ENCODE results near the gene ANK3. TPM values are rescaled to one million over a fixed set of nuclear protein-coding genes. Genes with fewer than 3 reads are reported as not detected.

ANK3 gene
- total and polyA plus RNA-seq, 2 donors from 2014 or later: 38.2 to 214 TPM

- DNase-seq (no peak), FAIRE-seq (no peak)
- Histone ChIP-seq H3K4me3 (ENCODE audit: low read length in 3 of 3) (no peak overlapping the region), H3K9me3 (ENCODE audit: control insufficient read depth in 2 of 3, insufficient read depth in 1 of 3, low read length in 3 of 3) (no peaks in the 10 kb centered on the region), H3K36me3 (ENCODE audit: control insufficient read depth in 2 of 3, insufficient read depth in 3 of 3, low read length in 3 of 3) (peaks cover 0 to 9% (median 7%) of the 10 kb centered on the region in 3 donors), H3K9ac (ENCODE audit: low read length in 3 of 3) (no peak overlapping the region), H3K4me1 (ENCODE audit: control insufficient read depth in 2 of 3, insufficient read depth in 2 of 3, low read depth in 1 of 3, low read length in 3 of 3) (no peaks in the 10 kb centered on the region), H3K27ac (ENCODE audit: low read depth in 2 of 2, low read length in 2 of 2) (no peak overlapping the region), H3K27me3 (ENCODE audit: control insufficient read depth, insufficient read depth, low read length) (no peaks in the 10 kb centered on the region)
- intact Hi-C loops (cut with DNase I): no loop called here
- TF ChIP-seq CTCF (IDR thresholded peaks at IDR 0.05; ENCODE audit: borderline replicate concordance, extremely low read depth, insufficient read depth): no peak
Observed at GRCh38 chr10:60266513-60266912, 123.2 kb downstream of the ANK3 start.

GRCh38 chr10:60262647-60263126 lies 127.0 kb downstream of the ANK3 start:
- TF ChIP-seq CTCF (IDR thresholded peaks at IDR 0.05; ENCODE audit: borderline replicate concordance, extremely low read depth, insufficient read depth): no peak
- no peak overlapping the region for H3K4me3 ChIP-seq (ENCODE audit: low read length in 3 of 3)
- intact Hi-C loops (cut with DNase I): no loop called here
- H3K27me3 ChIP-seq (ENCODE audit: control insufficient read depth, insufficient read depth, low read length): no peaks in the 10 kb centered on the region
- DNase-seq (no peak), FAIRE-seq (no peak)
- no peak overlapping the region for H3K9ac ChIP-seq (ENCODE audit: low read length in 3 of 3)
- H3K27ac ChIP-seq (ENCODE audit: low read depth in 2 of 2, low read length in 2 of 2): no peak overlapping the region
- H3K9me3 ChIP-seq (ENCODE audit: control insufficient read depth in 2 of 3, insufficient read depth in 1 of 3, low read length in 3 of 3): no peaks in the 10 kb centered on the region
- peaks cover 0 to 3% (median 0%) of the 10 kb centered on the region in 3 donors for H3K4me1 ChIP-seq (ENCODE audit: control insufficient read depth in 2 of 3, insufficient read depth in 2 of 3, low read depth in 1 of 3, low read length in 3 of 3)
- peaks cover 0 to 12% (median 10%) of the 10 kb centered on the region in 3 donors for H3K36me3 ChIP-seq (ENCODE audit: control insufficient read depth in 2 of 3, insufficient read depth in 3 of 3, low read length in 3 of 3)

- Histone ChIP-seq H3K4me1 (ENCODE audit: control insufficient read depth in 2 of 3, insufficient read depth in 2 of 3, low read depth in 1 of 3, low read length in 3 of 3) (peaks cover 0 to 3% (median 0%) of the 10 kb centered on the region in 3 donors), H3K9me3 (ENCODE audit: control insufficient read depth in 2 of 3, insufficient read depth in 1 of 3, low read length in 3 of 3) (no peaks in the 10 kb centered on the region), H3K9ac (ENCODE audit: low read length in 3 of 3) (no peak overlapping the region), H3K36me3 (ENCODE audit: control insufficient read depth in 2 of 3, insufficient read depth in 3 of 3, low read length in 3 of 3) (peaks cover 0 to 12% (median 10%) of the 10 kb centered on the region in 3 donors), H3K4me3 (ENCODE audit: low read length in 3 of 3) (no peak overlapping the region), H3K27ac (ENCODE audit: low read depth in 2 of 2, low read length in 2 of 2) (no peak overlapping the region), H3K27me3 (ENCODE audit: control insufficient read depth, insufficient read depth, low read length) (no peaks in the 10 kb centered on the region)
- FAIRE-seq: no peak
- intact Hi-C loops (cut with DNase I): no loop called here
- TF ChIP-seq CTCF (IDR thresholded peaks at IDR 0.05; ENCODE audit: borderline replicate concordance, extremely low read depth, insufficient read depth): no peak
- DNase-seq: no peak
Observed at GRCh38 chr10:60260321-60260720, 129.4 kb downstream of the ANK3 start.

- Histone ChIP-seq H3K9me3 (ENCODE audit: control insufficient read depth in 2 of 3, insufficient read depth in 1 of 3, low read length in 3 of 3) (no peaks in the 10 kb centered on the region), H3K27ac (ENCODE audit: low read depth in 2 of 2, low read length in 2 of 2) (no peak overlapping the region), H3K4me3 (ENCODE audit: low read length in 3 of 3) (no peak overlapping the region), H3K36me3 (ENCODE audit: control insufficient read depth in 2 of 3, insufficient read depth in 3 of 3, low read length in 3 of 3) (peaks cover 0 to 10% (median 9%) of the 10 kb centered on the region in 3 donors), H3K27me3 (ENCODE audit: control insufficient read depth, insufficient read depth, low read length) (no peaks in the 10 kb centered on the region), H3K9ac (ENCODE audit: low read length in 3 of 3) (no peak overlapping the region), H3K4me1 (ENCODE audit: control insufficient read depth in 2 of 3, insufficient read depth in 2 of 3, low read depth in 1 of 3, low read length in 3 of 3) (peaks cover 0 to 3% (median 0%) of the 10 kb centered on the region in 3 donors)
- intact Hi-C loops (cut with DNase I): no loop called here
- DNase-seq (no peak), FAIRE-seq (no peak)
- no peak for TF ChIP-seq CTCF (IDR thresholded peaks at IDR 0.05; ENCODE audit: borderline replicate concordance, extremely low read depth, insufficient read depth)
Observed at GRCh38 chr10:60258429-60258797, 131.3 kb downstream of the ANK3 start.

Data from kidney (tissue), 14 donors.